H1 (cell line): ENCODE results near the gene VAPB.

Source experiments
- CTCF ChIP-seq, 3 experiments: IDR thresholded peaks; 1 replicate in 2 of 3; 2 replicates in 1 of 3; pipeline versions ENCODE4 v1.5.1 to v1.6.1; 2011; ENCODE audit warnings: low read length in 3 of 3, mild to moderate bottlenecking in 3 of 3, inconsistent platforms in 2 of 3, low read depth in 1 of 3, moderate library complexity in 1 of 3; ENCODE audit not compliant: insufficient read depth in 1 of 3; ENCODE audit errors: control extremely low read depth in 1 of 3
- HDAC6 ChIP-seq: IDR thresholded peaks from one replicate; pipeline ENCODE4 v1.7.1; 2012; ENCODE audit warnings: low read depth, mild to moderate bottlenecking, inconsistent platforms, low read length, moderate library complexity
- KDM1A ChIP-seq: fragments of 200-600, 300-600 bp; sonication (generic); IDR thresholded peaks from 2 replicates; pipeline ENCODE4 v1.7.1; 2016; ENCODE audit warnings: mild to moderate bottlenecking, low read length, borderline replicate concordance

GRCh38 chr20:58390659-58391035 is 1.6 kb downstream of the VAPB start:
- TF ChIP-seq CTCF (IDR thresholded peaks at IDR 0.05; ENCODE audit: control extremely low read depth in 1 of 3, insufficient read depth in 1 of 3, low read depth in 1 of 3, low read length in 3 of 3) (no peak), HDAC6 (no peak), KDM1A (no peak)
